OCI-LY3 (cell line): Measurements from ENCODE around the gene NCK2.

Experiments
- H2AFZ ChIP-seq: fragments of 200-600, 300-600 bp; shearing (Covaris generic); 2 replicates; pipeline ENCODE4 v1.6.0; 2014; ENCODE audit warnings: antibody characterized with exemption, low read depth, low read length
- H3K27ac ChIP-seq: fragments of 200-600, 300-600 bp; sonication (generic); 2 replicates; pipeline ENCODE4 v1.5.1; 2014; ENCODE audit warnings: mild to moderate bottlenecking, low read length, moderate library complexity, mixed read lengths
- H3K27me3 ChIP-seq: fragments of 200-600, 300-600 bp; sonication (generic); 2 replicates; pipeline ENCODE4 v1.6.1; 2014; ENCODE audit warnings: low read depth, low read length, mixed read lengths
- H3K36me3 ChIP-seq: fragments of 200-600, 300-600 bp; sonication (generic); replicated peaks from 2 replicates; pipeline ENCODE3; 2014; ENCODE audit warnings: low read depth, low read length, mixed read lengths
- H3K4me1 ChIP-seq: fragments of 300-600, 200-600 bp; sonication (generic); 2 replicates; pipeline ENCODE4 v1.6.1; 2014; ENCODE audit warnings: low read length, mixed read lengths
- H3K4me2 ChIP-seq: fragments of 200-600, 300-600 bp; sonication (generic); 2 replicates; pipeline ENCODE4 v1.6.1; 2014; ENCODE audit warnings: low read length, mixed read lengths
- H3K4me3 ChIP-seq: fragments of 300-600, 200-600 bp; sonication (generic); 2 replicates; pipeline ENCODE4 v1.5.1; 2014; ENCODE audit warnings: antibody characterized with exemption, mild to moderate bottlenecking, low read length, moderate library complexity
- H3K79me2 ChIP-seq: fragments of 300-600, 200-600 bp; shearing (Covaris generic); 2 replicates; pipeline ENCODE4 v1.6.1; 2014; ENCODE audit warnings: mild to moderate bottlenecking, low read length, mixed read lengths
- H3K9ac ChIP-seq: fragments of 300-600, 200-600 bp; shearing (Covaris generic); 2 replicates; pipeline ENCODE4 v1.6.0; 2014; ENCODE audit warnings: mild to moderate bottlenecking, low read length, moderate library complexity
- H3K9me3 ChIP-seq: fragments of 200-600, 300-600 bp; shearing (Covaris generic); 2 replicates; pipeline ENCODE4 v1.6.1; 2014; ENCODE audit warnings: low read length, mixed read lengths; ENCODE audit not compliant: insufficient read depth
- H4K20me1 ChIP-seq: fragments of 200-600, 300-600 bp; sonication (generic); 2 replicates; pipeline ENCODE4 v1.6.1; 2016; ENCODE audit warnings: low read length, mixed read lengths; ENCODE audit not compliant: insufficient read depth
- CTCF ChIP-seq: fragments of 200-600, 300-600 bp; sonication (generic); IDR thresholded peaks from 2 replicates; pipeline ENCODE4 v1.5.1; 2014; ENCODE audit warnings: antibody characterized with exemption, low read length, low read depth
- EZH2phosphoT487 ChIP-seq: fragments of 200-600 bp; shearing (Covaris generic); IDR thresholded peaks from 2 replicates; pipeline ENCODE4 v1.6.1; 2018; ENCODE audit warnings: antibody characterized with exemption, mixed run types, low read depth

The NCK2 gene

GRCh38 chr2:105848367-105848766, 103.7 kb downstream of the NCK2 start:
- H3K4me2 ChIP-seq: no peak overlapping the region
- no peaks in the 10 kb centered on the region for H3K27me3 ChIP-seq
- no peaks in the 10 kb centered on the region for H3K9me3 ChIP-seq
- no peak overlapping the region for H3K4me3 ChIP-seq
- no peak overlapping the region for H3K9ac ChIP-seq
- TF ChIP-seq EZH2phosphoT487 (no peak), CTCF (no peak)
- H3K79me2 ChIP-seq: no peaks in the 10 kb centered on the region
- H4K20me1 ChIP-seq: peaks cover 20% of the 10 kb centered on the region
- H3K36me3 ChIP-seq: no peaks in the 10 kb centered on the region
- no peaks in the 10 kb centered on the region for H3K4me1 ChIP-seq
- H3K27ac ChIP-seq: no peak overlapping the region
- no peak overlapping the region for H2AFZ ChIP-seq

- no peak overlapping the region for H2AFZ ChIP-seq
- peaks cover 21% of the 10 kb centered on the region for H4K20me1 ChIP-seq
- no peak overlapping the region for H3K27ac ChIP-seq
- TF ChIP-seq CTCF (no peak), EZH2phosphoT487 (no peak)
- H3K79me2 ChIP-seq: no peaks in the 10 kb centered on the region
- H3K4me1 ChIP-seq: no peaks in the 10 kb centered on the region
- no peak overlapping the region for H3K9ac ChIP-seq
- H3K4me2 ChIP-seq: no peak overlapping the region
- no peak overlapping the region for H3K4me3 ChIP-seq
- H3K36me3 ChIP-seq: no peaks in the 10 kb centered on the region
- H3K27me3 ChIP-seq: no peaks in the 10 kb centered on the region
- no peaks in the 10 kb centered on the region for H3K9me3 ChIP-seq
Measured at GRCh38 chr2:105849431-105850179, 104.9 kb downstream of the NCK2 start.

- no peak overlapping the region for H3K4me3 ChIP-seq
- H3K79me2 ChIP-seq: no peaks in the 10 kb centered on the region
- no peaks in the 10 kb centered on the region for H3K36me3 ChIP-seq
- H2AFZ ChIP-seq: no peak overlapping the region
- no peak overlapping the region for H3K9ac ChIP-seq
- TF ChIP-seq EZH2phosphoT487: no peak
- no peak for TF ChIP-seq CTCF
- peaks cover 18% of the 10 kb centered on the region for H4K20me1 ChIP-seq
- no peaks in the 10 kb centered on the region for H3K9me3 ChIP-seq
- H3K27me3 ChIP-seq: no peaks in the 10 kb centered on the region
- no peak overlapping the region for H3K27ac ChIP-seq
- 0 out of 2 replicates have a peak, but pooled peaks cover under 1% of the 10 kb centered on the region for H3K4me1 ChIP-seq
- H3K4me2 ChIP-seq: no peak overlapping the region
Measured at GRCh38 chr2:105852066-105852465, 107.4 kb downstream of the NCK2 start.

- Histone ChIP-seq H3K9me3 (no peaks in the 10 kb centered on the region), H3K4me3 (no peak overlapping the region), H3K27me3 (no peaks in the 10 kb centered on the region), H2AFZ (no peak overlapping the region), H3K4me1 (peaks cover 9% of the 10 kb centered on the region), H3K36me3 (no peaks in the 10 kb centered on the region), H3K27ac (no peak overlapping the region), H3K9ac (no peak overlapping the region), H4K20me1 (peaks cover 15% of the 10 kb centered on the region), H3K79me2 (no peaks in the 10 kb centered on the region), H3K4me2 (no peak overlapping the region)
- no peak for TF ChIP-seq CTCF
- no peak for TF ChIP-seq EZH2phosphoT487
Measured at GRCh38 chr2:105853354-105854088, 108.8 kb downstream of the NCK2 start.
